Activated T-cell treated with anti-CD3 and anti-CD28 coated beads, Interleukin-2, amount 50 U/mL, for 72 hours (primary cell): ENCODE results near the gene IFNW1. TPM values are rescaled to one million over a fixed set of nuclear protein-coding genes. Genes with fewer than 3 reads are reported as not detected.
"Not testable (repeated sequence)": the region's sequence is repeated elsewhere in the genome, so short reads cannot be mapped to it uniquely, and the experiment has no call there.

ENCODE experiments used
- ATAC-seq, 2 donors: fragments of 150-1000 bp; cut with Tn5 transposase; replicated peaks in 1 of 2; 2 replicates each; pipeline ENCODE4 v1.10.0; 2021; ENCODE audit warnings: moderate library complexity in 2 of 2, mild to moderate bottlenecking in 1 of 2
- DNase-seq, 2 donors: peaks; one replicate each; pipeline ENCODE4 v3.0.0; 2021 to 2022; ENCODE audit warnings: mixed read lengths in 1 of 2
- H3K27ac Mint-ChIP-seq: one replicate; pipeline ENCODE4 v1.8.0; 2022; ENCODE audit warnings: mild to moderate bottlenecking, moderate library complexity, mixed read lengths
- H3K27me3 Mint-ChIP-seq: one replicate; pipeline ENCODE4 v1.8.0; 2022; ENCODE audit warnings: low read depth, mixed read lengths
- H3K36me3 Mint-ChIP-seq, 2 donors: one replicate each; pipeline ENCODE4 v1.8.0; 2022; ENCODE audit warnings: mixed read lengths in 2 of 2, mild to moderate bottlenecking in 1 of 2; ENCODE audit not compliant: insufficient read depth in 2 of 2
- H3K4me1 Mint-ChIP-seq: one replicate; pipeline ENCODE4 v1.8.0; 2022; ENCODE audit warnings: low read depth, mixed read lengths
- H3K4me3 Mint-ChIP-seq, 2 donors: one replicate each; pipeline ENCODE4 v1.8.0; 2022; ENCODE audit warnings: mild to moderate bottlenecking in 2 of 2, mixed read lengths in 2 of 2, moderate library complexity in 2 of 2
- H3K9me3 Mint-ChIP-seq, 2 donors: one replicate each; pipeline ENCODE4 v1.8.0; 2022; ENCODE audit warnings: mixed read lengths in 2 of 2
- total RNA-seq, 2 donors: library from RNA; stranded (reverse); gene quantifications; one replicate each; pipeline ENCODE4 v1.2.3, GENCODE V29; 2022

Gene IFNW1
- total RNA-seq, 2 donors from 2014 or later: not detected

DNA sequence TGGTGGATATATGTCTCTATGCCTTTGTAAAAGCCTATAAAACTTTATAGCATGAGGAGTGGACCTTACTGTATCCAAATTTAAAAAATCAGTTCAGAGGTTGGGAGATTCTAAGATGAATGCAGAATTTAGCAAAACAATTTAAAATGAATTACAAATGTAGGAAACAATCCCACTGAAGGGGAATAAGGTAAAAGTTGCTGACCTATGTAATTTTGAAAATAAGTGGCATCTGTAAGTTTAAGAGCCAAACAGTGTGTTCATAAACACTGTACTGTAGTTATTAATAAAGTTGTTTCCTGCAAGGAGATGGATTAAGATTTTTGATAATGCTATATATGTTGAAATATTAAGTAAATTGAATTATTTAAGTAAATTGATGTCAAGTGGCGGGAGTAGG is 4.6 kb downstream of the IFNW1 start:
- Mint-ChIP-seq H3K36me3 (no peaks in the 10 kb centered on the region), H3K27me3 (peaks cover 7% of the 10 kb centered on the region), H3K4me3 (no peak overlapping the region), H3K4me1 (peaks cover 4% of the 10 kb centered on the region), H3K27ac (no peak overlapping the region), H3K9me3 (no peaks in the 10 kb centered on the region)
- no peak for ATAC-seq
- DNase-seq: no peak

DNA sequence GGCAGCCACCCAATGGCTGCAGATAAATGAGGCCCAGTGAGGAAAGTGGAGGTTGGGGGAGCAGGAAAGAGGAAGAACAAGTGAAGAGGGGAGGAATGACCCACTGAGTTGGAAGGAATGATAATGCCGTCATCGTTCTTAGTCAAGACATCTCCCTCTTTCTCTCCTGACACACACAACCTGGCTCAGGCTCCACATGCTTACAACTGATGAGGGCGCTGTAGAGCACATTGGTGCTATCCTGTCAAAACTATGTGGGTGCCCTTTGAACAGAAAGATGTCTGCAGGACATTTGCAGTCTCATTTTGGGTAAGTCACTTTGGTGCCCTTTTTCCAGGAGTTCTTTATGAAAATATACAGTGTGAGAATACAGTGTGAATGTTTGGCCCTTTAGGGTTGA is 5.9 kb downstream of the IFNW1 start:
- ATAC-seq: no peak
- H3K4me3 Mint-ChIP-seq: no peak overlapping the region

DNA sequence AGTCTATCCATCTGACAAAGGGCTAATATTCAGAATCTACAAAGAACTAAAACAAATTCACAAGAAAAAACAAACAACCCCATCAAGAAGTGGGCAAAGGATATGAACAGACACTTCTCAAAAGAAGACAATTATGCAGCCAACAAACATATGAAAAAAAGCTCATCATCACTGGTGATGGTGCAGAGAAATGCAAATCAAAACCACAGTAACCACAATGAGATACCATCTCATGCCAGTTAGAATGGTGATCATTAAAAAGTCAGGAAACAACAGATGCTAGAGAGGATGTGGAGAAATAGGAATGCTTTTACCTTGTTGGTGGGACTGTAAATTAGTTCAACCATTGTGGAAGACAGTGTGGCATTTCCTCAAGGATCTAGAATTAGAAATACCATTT is 13.4 kb downstream of the IFNW1 start:
- H3K27me3 Mint-ChIP-seq, H3K4me3 Mint-ChIP-seq, ATAC-seq, H3K36me3 Mint-ChIP-seq, H3K27ac Mint-ChIP-seq, H3K4me1 Mint-ChIP-seq, DNase-seq: not testable (repeated sequence)
- peaks cover 4 to 11% of the 10 kb centered on the region in 2 donors for H3K9me3 Mint-ChIP-seq

More for the DNA sequence above, 5.9 kb downstream of the IFNW1 start:
- Mint-ChIP-seq H3K36me3 (no peaks in the 10 kb centered on the region), H3K9me3 (no peaks in the 10 kb centered on the region), H3K27me3 (peaks cover 7% of the 10 kb centered on the region), H3K4me1 (no peaks in the 10 kb centered on the region), H3K27ac (no peak overlapping the region)
- no peak for DNase-seq

DNA sequence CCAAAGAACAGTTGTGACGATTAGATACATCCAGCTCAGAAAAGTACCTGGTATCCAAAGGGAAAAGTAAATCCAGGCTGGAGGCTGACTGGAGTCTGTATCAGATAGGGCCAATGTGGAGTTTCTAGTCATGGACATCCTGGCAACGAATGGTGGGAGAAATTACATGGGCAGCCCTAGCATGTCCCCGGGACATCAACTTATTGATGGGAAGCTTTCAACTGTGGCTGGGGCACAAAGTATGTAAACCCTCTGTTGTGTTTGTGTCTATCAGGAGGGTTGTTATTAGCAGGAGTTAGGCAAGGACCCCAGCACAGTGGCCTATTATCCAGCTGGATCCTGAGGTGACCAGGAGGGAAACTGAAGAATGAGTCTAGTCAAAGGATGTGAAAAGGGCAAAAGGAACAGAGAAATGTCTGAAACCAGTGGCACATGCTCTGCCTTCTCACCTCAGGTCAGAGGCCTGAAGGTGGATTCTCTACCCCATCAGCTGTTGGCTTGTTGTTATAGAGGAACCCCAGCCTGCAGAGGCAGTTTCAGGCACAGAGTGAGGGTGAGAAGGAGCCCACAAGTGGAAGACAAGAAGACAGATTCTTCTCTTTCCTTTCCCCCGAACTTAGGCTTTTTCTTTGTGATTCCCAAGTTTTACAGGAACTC is 19.9 kb downstream of the IFNW1 start:
- ATAC-seq (peak; percentile 25 to 66), DNase-seq (peak in 1 of 2 donors; percentile 4)
- Mint-ChIP-seq H3K27me3 (peaks cover 20% of the 10 kb centered on the region), H3K9me3 (peaks cover 0 to 1% of the 10 kb centered on the region in 2 donors), H3K36me3 (no peaks in the 10 kb centered on the region), H3K4me3 (no peak overlapping the region), H3K27ac (no peak overlapping the region), H3K4me1 (peaks cover 18% of the 10 kb centered on the region)

DNA sequence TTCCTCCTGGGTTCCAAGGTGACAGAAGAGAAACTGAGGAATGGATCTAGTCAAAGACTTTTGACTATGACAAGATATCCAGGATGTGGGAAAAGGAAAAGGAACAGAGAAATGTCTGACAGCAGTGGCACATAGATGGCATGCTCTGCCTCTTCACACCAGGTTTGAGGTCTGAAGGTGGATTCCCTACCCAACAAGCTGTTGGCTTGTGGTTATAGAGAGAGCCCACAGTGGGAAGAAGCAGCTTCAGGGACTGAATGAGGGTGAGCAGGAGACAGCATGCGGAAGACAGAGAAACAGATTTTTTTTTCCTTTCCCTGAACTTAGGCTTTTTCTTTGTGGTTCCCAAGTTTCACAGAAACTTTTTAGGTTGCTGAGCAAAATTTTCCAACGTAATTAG is 20.6 kb downstream of the IFNW1 start:
- no peak for DNase-seq
- peaks cover 20% of the 10 kb centered on the region for H3K27me3 Mint-ChIP-seq

DNA sequence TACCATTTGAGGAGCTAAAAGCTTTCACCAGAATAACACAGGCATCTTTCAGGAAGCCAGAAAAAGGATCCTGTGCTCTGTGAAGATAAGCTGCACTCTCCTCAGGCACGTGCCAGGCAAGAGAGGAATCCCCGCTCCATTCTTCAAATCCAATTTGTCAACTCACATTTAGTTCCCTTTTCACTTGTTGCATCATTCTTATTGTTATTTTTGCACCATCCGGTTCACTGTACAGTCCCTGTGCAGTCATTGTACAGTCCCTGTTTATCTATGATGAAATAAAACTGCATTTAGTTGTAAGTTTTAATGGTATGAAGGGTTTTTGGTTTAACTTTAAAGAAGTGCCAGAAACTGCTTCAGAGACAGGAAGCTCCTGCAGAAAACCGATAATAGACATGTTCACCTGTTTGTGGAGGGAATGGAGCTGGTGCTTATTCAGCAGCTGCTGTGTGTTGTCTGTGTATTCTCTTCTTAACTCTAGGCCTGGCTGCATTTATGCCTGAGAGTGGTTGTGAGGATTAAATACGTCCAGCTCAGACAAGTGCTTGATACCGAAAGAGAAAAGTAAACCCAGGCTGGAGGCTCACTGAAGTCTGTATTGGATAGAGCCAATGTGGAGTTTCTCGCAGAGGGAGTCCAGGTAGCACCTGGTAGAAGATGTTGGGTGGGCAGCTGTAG is 22.4 kb downstream of the IFNW1 start:
- no peak for DNase-seq
- Mint-ChIP-seq H3K4me1 (peaks cover 18% of the 10 kb centered on the region), H3K36me3 (no peaks in the 10 kb centered on the region), H3K9me3 (no peaks in the 10 kb centered on the region), H3K27me3 (peaks cover 20% of the 10 kb centered on the region), H3K27ac (peak overlapping the region; percentile 74), H3K4me3 (no peak overlapping the region)
- ATAC-seq: peak; percentile 20 to 33

More for the DNA sequence above, 20.6 kb downstream of the IFNW1 start:
- no peaks in the 10 kb centered on the region for H3K36me3 Mint-ChIP-seq
- no peak overlapping the region for H3K4me3 Mint-ChIP-seq
- no peak for ATAC-seq
- H3K4me1 Mint-ChIP-seq: peaks cover 18% of the 10 kb centered on the region
- H3K9me3 Mint-ChIP-seq: no peaks in the 10 kb centered on the region
- no peak overlapping the region for H3K27ac Mint-ChIP-seq

DNA sequence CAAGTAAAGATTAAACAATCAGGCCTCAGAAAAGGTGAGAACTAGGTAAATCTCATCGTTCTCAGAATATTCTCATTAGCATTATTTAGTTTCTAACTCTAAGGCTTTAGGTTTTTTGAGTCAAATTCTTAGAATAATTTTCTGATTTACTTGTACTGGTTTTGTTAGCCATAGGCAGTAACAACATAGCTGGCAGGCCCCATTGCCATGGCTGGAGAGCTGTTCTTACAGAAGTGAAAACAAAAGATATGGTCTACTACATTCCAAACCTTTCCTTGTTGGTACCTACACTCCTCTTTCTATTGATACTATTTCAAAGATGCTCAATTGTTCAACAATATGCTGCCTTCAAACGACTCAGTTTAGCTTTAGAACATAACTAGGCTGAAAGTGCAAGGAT is 27.3 kb downstream of the IFNW1 start:
- ATAC-seq (no peak), DNase-seq (no peak)
- H3K4me3 Mint-ChIP-seq: no peak overlapping the region
- no peaks in the 10 kb centered on the region for H3K36me3 Mint-ChIP-seq
- no peak overlapping the region for H3K27ac Mint-ChIP-seq
- H3K27me3 Mint-ChIP-seq: peaks cover 9% of the 10 kb centered on the region
- peaks cover 4% of the 10 kb centered on the region for H3K4me1 Mint-ChIP-seq
- no peaks in the 10 kb centered on the region for H3K9me3 Mint-ChIP-seq

DNA sequence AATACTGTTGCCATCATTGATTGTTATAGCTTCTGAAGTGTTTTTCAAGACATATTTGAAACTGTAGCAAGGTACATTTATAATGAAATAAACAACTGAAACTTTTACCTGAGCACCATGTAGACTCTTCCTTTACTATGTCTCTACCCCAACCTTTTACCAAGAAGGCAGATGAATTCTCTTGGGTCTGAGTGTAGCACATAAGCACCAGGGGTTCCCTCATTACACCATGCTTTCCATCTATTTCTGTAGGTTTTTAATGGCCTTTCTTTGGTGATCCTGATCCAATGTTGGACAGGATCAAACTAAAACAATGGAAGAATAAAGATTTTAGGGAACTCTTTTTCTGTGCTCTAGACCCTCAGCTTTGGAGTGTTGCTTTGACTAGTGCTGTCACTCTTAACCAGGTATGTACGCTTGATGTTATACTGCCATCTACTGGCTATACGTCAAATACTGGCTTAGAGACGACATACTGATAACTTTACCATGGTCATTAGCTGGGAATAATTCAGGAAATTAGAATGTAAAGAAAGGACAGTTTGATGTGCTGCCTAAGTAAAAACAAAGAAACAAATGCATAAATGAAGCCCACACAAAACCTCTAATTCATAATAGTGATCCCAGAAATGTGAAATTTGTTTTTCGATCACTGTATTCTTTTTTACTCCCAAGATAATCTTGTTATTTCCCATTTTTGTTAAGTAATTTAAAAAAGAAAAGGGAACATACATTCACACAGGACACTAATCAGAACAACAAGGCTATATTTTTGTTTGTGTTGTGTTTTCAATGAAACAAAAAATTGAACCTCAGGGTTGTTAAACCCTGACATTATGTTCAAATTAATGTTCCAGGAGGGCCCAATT is 30.7 kb downstream of the IFNW1 start:
- Mint-ChIP-seq H3K27me3 (no peaks in the 10 kb centered on the region), H3K4me1 (no peaks in the 10 kb centered on the region), H3K27ac (no peak overlapping the region), H3K4me3 (no peak overlapping the region), H3K9me3 (no peaks in the 10 kb centered on the region), H3K36me3 (no peaks in the 10 kb centered on the region)
- peak in 1 of 2 donors; percentile 33 for DNase-seq
- ATAC-seq: peak; percentile 84 to 87

DNA sequence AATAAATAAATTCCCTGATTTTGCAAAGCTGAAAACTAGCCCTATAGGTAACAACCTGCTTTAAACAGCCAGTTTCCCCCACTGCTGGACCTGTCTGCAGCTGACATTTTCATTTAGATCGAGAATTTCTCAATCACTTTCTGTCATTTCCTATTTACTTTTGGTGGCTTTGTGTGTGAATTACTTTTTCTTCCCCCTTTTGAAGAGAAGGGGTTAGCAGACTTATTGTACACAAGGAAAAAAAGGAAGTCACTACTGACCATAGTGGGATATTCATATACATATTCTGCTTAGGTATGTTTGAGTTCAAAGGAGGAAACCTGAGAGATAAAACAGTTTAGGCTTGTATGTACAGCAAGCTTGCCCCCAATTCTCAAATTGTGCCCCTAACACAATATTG is 36.8 kb downstream of the IFNW1 start:
- ATAC-seq: no peak
- Mint-ChIP-seq H3K27me3 (no peaks in the 10 kb centered on the region), H3K4me1 (peaks cover 7% of the 10 kb centered on the region), H3K36me3 (no peaks in the 10 kb centered on the region), H3K4me3 (no peak overlapping the region), H3K9me3 (no peaks in the 10 kb centered on the region), H3K27ac (no peak overlapping the region)
- DNase-seq: no peak

DNA sequence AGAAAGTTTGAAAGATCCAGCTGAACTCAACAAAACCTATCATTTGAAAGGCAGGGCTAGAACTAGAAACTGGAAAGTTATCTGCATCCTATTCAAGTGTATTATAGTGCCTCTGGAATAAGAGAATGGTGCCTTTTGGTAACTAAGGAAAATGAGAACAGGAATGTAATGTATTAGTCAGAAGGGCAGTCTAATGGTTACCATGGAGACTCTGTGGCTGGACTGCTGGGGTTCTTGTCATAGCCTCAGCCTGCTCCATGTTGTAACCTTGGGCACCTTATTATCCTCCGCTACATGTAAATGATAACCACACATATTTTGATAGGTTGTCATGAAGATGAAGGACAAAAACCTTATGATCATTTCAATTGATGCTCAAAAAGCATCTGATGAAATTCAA is 39.3 kb downstream of the IFNW1 start:
- Mint-ChIP-seq H3K27ac (no peak overlapping the region), H3K4me1 (peaks cover 10% of the 10 kb centered on the region), H3K36me3 (peaks cover 0 to 2% of the 10 kb centered on the region in 2 donors), H3K27me3 (no peaks in the 10 kb centered on the region), H3K9me3 (no peaks in the 10 kb centered on the region), H3K4me3 (no peak overlapping the region)
- no peak for DNase-seq
- no peak for ATAC-seq

DNA sequence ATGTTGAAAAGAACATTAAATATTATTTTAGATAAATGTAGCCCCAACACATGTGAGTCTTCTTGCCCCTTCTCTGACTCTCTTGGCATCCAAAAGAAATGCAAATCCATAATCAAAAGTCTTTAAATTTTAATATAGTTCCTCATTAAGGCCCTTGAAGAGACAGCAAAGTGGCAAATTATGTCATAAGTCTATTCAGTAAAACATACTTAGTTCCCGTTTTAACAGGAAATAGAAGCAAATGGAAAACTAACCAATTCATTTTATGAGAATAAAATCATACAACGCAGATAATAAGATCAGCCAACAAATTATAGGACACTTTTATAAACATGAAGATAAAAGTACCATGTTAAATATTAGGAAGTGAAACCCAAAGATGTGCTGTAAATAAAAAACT is 43.8 kb downstream of the IFNW1 start:
- no peak overlapping the region for H3K27ac Mint-ChIP-seq
- peaks cover 37% of the 10 kb centered on the region for H3K4me1 Mint-ChIP-seq
- H3K9me3 Mint-ChIP-seq: peaks cover 0 to 1% of the 10 kb centered on the region in 2 donors
- peaks cover 3 to 8% of the 10 kb centered on the region in 2 donors for H3K36me3 Mint-ChIP-seq
- no peaks in the 10 kb centered on the region for H3K27me3 Mint-ChIP-seq
- ATAC-seq (no peak), DNase-seq (no peak)
- H3K4me3 Mint-ChIP-seq: peak overlapping the region in 1 of 2 donors; percentile 82

DNA sequence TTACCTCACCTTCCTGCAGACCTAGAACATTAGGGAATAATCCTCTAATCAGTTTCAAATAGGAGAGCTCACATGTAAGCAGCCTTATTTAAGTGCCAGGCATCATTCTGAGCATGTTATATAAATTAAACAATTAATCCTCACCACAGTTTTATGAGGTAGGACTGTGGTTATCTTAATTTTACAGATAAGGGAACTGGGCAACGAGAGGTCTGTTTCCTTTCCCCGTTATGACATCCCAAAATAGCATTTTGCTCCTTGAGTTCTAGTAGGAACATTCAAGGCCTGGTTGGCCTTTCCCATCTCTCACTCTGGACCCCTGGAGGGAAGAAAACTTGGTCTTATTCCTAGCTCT is 44.8 kb downstream of the IFNW1 start:
- peak overlapping the region; percentile 80 to 82 for H3K4me3 Mint-ChIP-seq
- DNase-seq (no peak), ATAC-seq (no peak)
- H3K27ac Mint-ChIP-seq: peak overlapping the region; percentile 95
- H3K36me3 Mint-ChIP-seq: peaks cover 3 to 8% of the 10 kb centered on the region in 2 donors
- H3K27me3 Mint-ChIP-seq: no peaks in the 10 kb centered on the region
- peaks cover 45% of the 10 kb centered on the region for H3K4me1 Mint-ChIP-seq
- H3K9me3 Mint-ChIP-seq: peaks cover 0 to 4% of the 10 kb centered on the region in 2 donors
